COLO668 (cell line): ENCODE data around the gene FGD2.
"Not testable (repeated sequence)": the region's sequence is repeated elsewhere in the genome, so short reads cannot be mapped to it uniquely, and the experiment has no call there.

ENCODE experiments used
- DNase-seq: peaks from one replicate; lab custom pipeline; 2025; ENCODE audit not compliant: unreplicated experiment; lab: John Stamatoyannopoulos, UW

FGD2 gene

GRCh38 chr6:36989264-36989663, 16.2 kb upstream of the FGD2 start:
- DNase-seq: no peak

DNA sequence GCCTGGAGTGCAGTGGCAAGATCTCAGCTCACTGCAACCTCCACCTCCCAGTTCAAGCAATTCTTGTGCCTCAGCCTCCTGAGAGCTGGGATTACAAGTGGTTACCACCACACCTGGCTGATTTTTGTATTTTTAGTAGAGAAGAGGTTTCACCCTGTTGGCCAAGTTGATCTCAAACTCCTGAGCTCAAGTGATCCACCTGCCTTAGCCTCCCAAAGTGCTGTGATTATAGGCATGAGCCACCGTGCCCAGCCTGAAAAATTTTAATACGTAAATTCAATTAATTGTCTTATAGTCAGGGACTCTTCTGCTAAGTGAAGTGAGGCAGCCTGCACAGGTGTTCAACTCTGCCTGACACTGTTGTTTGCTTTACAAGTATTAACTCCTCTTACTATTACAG, 15.1 kb upstream of the FGD2 start:
- DNase-seq: not testable (repeated sequence)

- no peak for DNase-seq
These were observed 7.4 kb upstream of the FGD2 start for GRCh38 chr6:36997811-36998722.

DNA sequence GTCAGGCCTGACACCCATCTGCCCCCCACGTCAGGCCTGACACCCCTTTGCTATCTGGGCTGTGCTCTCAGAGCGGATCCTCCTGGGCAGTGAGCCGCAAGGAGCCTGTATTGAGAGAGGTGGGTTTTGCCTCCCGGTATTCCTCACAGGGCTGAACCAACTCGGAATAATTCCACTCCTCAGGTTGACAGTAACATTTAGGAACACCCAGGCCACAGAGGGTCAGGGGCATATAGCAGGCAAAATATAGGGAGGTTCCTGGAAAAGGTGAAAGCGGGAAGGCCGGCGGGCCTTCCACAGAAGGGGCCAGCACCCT, 6.8 kb upstream of the FGD2 start:
- DNase-seq: no peak

- DNase-seq: peak; percentile 85
These were observed 6.2 kb upstream of the FGD2 start for GRCh38 chr6:36999061-36999750.

GRCh38 chr6:36999751-37000125, 5.7 kb upstream of the FGD2 start:
- DNase-seq: peak; percentile 42

DNA sequence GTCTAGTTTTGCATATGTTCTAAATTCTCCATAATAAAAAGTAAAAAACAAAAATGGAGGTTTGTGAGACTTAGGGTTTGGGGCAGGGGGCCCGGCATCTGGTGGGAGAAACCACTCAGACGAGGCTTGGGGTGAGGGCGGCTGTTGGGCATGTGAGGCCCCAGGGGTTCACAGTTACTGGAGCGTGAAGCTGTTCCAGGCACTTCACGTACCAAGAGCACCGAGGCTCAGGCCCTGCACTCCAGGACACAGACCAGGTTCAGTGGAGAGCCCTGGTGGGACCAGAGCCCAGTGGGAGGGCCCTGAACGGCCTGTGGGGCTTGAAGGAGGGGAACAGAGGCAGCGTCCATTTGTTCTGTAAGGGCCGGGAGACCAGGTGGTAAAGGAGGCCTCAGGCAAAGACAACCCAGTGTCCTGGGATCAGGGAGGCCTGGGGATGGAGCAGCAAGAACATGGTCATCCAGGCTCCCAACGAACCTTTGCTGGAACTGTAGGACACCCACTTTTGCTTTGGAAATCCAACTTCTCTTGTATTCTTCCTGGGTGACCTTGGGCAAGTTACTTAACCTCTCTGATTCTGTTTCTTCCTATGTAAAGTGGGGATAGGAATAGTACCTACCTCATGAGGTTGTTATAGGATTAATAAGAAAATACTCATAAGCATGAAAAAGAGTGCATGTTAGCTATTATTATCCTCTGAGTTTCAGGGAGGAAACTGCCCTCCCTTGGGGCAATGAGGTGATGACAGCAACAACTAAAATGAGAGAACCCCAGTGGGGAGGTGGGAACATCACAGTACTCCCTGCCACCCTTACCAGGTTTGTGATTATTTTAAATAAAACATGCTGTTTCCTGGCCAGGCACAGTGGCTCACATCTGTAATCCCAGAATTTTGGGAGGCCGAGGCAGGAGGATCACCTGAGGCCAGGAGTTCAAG, 1.1 kb upstream of the FGD2 start:
- DNase-seq: no peak

- DNase-seq: no peak
These were observed 542 bp downstream of the FGD2 start for GRCh38 chr6:37005827-37006567.

GRCh38 chr6:37006793-37007339, 1.4 kb downstream of the FGD2 start:
- no peak for DNase-seq

DNA sequence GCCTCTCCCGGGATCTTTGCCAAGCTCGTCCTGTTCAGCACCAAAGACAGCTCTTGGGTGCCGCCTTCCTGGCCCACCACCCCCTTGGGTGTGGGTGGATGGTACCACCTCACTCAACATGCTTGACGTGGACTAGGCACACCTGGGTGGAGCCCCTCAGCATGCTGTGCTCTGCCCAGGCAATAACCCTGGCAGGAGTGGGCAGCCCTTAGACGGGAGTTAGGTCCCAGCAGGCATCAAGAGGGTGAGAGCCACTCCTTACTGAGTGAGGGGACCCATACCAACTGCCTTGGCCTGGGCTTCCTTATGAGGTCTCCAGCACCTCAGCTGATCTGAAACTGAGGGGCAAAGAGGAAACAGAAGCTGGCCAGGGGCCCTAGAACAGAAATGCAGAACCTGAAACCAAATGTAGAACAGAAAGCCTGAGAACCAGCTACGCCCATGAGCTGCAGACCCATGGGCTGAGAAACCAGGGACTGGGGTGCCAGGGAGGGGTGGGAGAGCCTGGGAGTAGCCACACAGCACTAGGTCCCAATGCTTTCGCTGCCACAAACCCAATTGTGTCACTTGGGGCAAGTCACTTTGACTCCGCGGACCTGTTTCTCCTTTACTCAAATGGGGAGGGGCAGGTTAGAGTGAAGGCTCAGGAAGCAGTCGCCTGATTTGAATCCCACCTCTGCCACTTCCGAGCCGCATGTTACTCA, 2.0 kb downstream of the FGD2 start:
- DNase-seq: no peak

DNA sequence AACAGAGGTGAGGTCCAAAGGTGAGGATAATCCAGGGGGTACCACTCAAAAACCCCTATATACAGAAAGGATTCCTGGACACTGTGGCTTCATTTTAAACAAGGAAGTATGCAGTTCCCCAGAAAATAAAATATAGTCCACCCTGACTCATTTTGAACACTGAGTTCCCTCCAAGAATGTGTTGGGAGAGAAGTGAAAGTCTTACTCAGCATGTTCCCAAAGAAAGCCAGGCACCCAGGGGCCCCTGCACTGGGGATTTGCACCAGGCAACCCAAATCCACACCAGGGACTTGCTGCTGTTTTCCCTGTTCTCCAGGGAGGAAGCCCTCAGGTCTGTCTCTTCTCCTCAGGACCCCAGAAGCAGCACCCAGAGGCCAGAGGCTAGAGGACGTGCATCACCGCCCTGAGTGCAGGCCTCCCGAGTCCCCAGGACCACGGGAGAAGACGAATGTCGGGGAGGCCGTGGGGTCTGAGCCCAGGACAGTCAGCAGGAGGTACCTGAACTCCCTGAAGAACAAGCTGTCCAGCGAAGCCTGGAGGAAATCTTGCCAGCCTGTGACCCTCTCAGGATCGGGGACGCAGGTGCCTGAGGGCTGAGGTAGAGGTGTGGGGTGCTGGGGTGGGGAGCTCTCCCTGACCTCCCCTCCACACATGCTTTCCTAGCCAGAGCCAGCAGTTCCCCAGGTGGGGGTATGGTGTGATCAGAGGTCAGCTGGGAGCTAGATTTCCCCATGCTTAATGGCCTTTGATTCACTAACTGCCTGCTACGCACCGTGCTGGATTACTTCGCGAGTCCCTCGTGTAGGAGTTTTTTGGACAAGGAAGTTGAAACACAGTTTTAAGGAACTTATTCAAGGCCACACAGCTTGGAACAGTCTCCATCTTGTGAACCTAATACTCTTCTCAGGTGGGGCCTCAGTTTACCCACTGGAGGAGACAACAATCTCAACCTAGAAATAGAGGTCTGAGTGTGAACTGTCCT, 3.3 kb downstream of the FGD2 start:
- no peak for DNase-seq

DNA sequence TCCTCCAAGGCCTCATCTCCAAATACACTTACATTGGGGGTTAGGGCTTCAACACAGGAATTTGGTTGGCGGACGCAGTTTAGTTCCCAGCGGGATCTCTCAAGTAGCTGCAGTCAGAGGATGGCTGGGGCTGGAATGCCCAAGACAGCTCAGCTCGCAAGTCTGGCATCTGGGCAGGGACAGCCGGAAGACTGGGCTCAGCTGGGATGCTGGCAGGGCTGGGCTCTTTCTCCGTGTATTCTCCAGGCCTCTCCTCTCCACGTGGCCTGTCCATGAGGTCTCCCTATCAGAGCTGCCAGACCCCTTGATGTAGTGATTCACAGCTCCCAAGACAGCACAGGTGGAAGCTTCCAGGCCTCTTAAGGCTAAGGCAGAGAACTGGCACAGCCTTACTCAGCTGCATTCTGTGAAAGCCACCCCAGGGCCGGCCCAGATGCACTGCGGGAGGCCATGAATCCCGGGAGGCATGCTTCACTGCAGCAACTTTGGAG, 5.0 kb downstream of the FGD2 start:
- no peak for DNase-seq

GRCh38 chr6:37011656-37012378, 6.4 kb downstream of the FGD2 start:
- no peak for DNase-seq

- DNase-seq: no peak
These were observed 8.3 kb downstream of the FGD2 start for GRCh38 chr6:37013516-37014491.

DNA sequence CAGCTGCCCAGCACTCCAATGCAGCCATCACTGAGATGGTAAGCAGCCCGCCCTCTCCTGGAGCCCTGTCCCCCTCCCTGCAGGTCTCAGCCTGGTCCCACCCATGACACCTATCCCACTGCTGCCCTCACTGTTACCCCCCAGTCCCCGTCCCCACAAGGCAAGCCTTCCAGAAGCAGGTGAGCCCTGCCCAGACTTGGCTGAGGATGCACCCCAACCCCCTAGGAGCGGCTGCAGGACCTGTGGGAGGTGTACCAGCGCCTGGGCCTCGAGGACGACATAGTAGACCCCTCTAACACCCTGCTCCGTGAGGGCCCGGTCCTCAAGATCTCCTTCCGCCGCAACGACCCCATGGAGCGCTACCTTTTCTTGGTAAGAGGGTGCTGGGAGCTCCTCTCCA, 9.2 kb downstream of the FGD2 start:
- no peak for DNase-seq

DNA sequence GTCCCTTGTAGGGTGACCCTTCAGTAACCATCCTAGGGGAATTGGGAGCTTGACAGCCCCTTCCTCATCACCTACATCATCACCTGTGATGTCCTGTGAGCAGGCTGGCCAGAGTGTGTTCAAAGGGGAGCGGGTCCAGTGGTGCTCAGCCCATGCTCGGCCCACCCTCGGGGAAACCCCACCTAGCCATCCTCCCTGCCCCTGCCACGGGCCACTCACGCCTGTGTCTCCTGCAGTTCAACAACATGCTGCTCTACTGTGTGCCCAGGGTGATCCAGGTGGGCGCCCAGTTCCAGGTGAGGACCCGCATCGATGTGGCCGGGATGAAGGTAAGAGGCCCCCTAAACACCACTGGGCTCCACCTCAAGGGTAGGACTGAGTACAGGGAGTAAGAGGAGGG, 10.1 kb downstream of the FGD2 start:
- DNase-seq: no peak

DNA sequence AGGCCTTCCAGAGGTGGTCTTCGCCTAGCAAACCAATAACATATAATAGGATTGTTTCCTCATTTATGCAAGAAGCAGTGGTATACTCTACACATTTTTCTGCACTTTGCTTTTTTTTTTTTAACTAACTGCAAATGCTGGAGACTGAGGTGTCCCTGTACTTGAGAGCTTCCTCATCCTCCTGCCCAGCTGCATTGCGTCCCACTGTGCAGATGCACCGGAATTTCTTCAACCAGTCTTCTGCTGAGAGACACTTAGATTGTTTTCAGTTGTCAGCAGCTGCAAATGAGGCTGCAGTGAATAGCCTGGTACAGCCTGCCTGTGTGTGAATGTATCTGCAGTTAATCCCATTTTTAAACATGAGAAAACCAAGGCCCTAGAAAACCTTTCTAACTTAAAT, 11.5 kb downstream of the FGD2 start:
- no peak for DNase-seq
